T-cell (primary cell): ENCODE results near the gene MYRF. TPM values are rescaled to one million over a fixed set of nuclear protein-coding genes. Genes with fewer than 3 reads are reported as not detected.

Experiments
- ATAC-seq, 4 experiments: fragments of 200-7000 bp in 3 of 4; fragments of 150-1000 bp in 1 of 4; cut with Tn5 transposase; replicated peaks in 1 of 4; 1 replicate in 3 of 4; 2 replicates in 1 of 4; pipeline ENCODE4 v1.10.0; 2021; ENCODE audit warnings: moderate library complexity in 3 of 4, mild to moderate bottlenecking in 2 of 4, moderate number of reproducible peaks in 1 of 4
- CTCF ChIA-PET, 2 donors: fragments of 300-600 bp; sonication (Branson Sonifier 250); formaldehyde crosslinking; loops; one replicate each; lab custom pipeline; 2022; ENCODE audit warnings: antibody characterized with exemption in 2 of 2; lab: Charles Lee
- POLR2A ChIA-PET, 2 donors: fragments of 300-600 bp; sonication (Branson Sonifier 250); formaldehyde crosslinking; loops; one replicate each; lab custom pipeline; 2022; ENCODE audit warnings: antibody characterized with exemption in 2 of 2; lab: Charles Lee
- DNase-seq, 35 experiments: peaks; one replicate each; pipeline versions ENCODE4 v3.0.0 to v3.0.0-alpha.2; 2013 to 2023
- H3K27ac ChIP-seq: one replicate; pipeline ENCODE4 v1.5.1; 2013; ENCODE audit warnings: low read length
- H3K27me3 ChIP-seq, 2 experiments: replicated peaks in 1 of 2; 1 replicate in 1 of 2; 2 replicates in 1 of 2; pipeline versions ENCODE4 v1.6.1 to v1.7.0; 2013; ENCODE audit warnings: low read length in 1 of 2, mixed read lengths in 1 of 2; ENCODE audit not compliant: control insufficient read depth in 2 of 2, insufficient read depth in 2 of 2; ENCODE audit errors: extremely low read depth in 1 of 2
- H3K36me3 ChIP-seq, 2 donors: 1 replicate in 1 of 2; 2 replicates in 1 of 2; pipeline versions ENCODE4 v1.6.1 to v1.7.0; 2013; ENCODE audit warnings: low read length in 1 of 2; ENCODE audit not compliant: control insufficient read depth in 2 of 2, insufficient read depth in 1 of 2; ENCODE audit errors: extremely low read depth in 1 of 2
- H3K4me1 ChIP-seq, 2 experiments: 1 replicate in 1 of 2; 2 replicates in 1 of 2; pipeline versions ENCODE4 v1.6.1 to v1.7.0; 2013; ENCODE audit warnings: low read length in 2 of 2, mixed read lengths in 1 of 2; ENCODE audit not compliant: insufficient read depth in 2 of 2, control insufficient read depth in 1 of 2; ENCODE audit errors: extremely low read depth in 1 of 2
- H3K4me3 ChIP-seq, 2 donors: 1 replicate in 1 of 2; 2 replicates in 1 of 2; pipeline versions ENCODE4 v1.5.1 to v1.7.0; 2013; ENCODE audit warnings: mild to moderate bottlenecking in 2 of 2, low read length in 1 of 2, moderate library complexity in 1 of 2; ENCODE audit not compliant: control insufficient read depth in 1 of 2; ENCODE audit errors: extremely low read depth in 1 of 2
- H3K9me3 ChIP-seq: 2 replicates; pipeline ENCODE4 v1.7.0; 2013
- H3K27ac Mint-ChIP-seq, 2 donors: one replicate each; pipeline ENCODE4 v1.8.0; 2020 to 2021; ENCODE audit warnings: mild to moderate bottlenecking in 2 of 2, mixed read lengths in 2 of 2
- H3K27me3 Mint-ChIP-seq, 2 donors: one replicate each; pipeline ENCODE4 v1.8.0; 2021 to 2022; ENCODE audit warnings: mixed read lengths in 2 of 2
- H3K36me3 Mint-ChIP-seq: one replicate; pipeline ENCODE4 v1.8.0; 2021; ENCODE audit warnings: mixed read lengths
- H3K4me1 Mint-ChIP-seq, 3 donors: one replicate each; pipeline ENCODE4 v1.8.0; 2020 to 2022; ENCODE audit warnings: mixed read lengths in 3 of 3, mild to moderate bottlenecking in 1 of 3
- H3K4me3 Mint-ChIP-seq, 3 donors: one replicate each; pipeline ENCODE4 v1.8.0; 2020 to 2022; ENCODE audit warnings: mild to moderate bottlenecking in 3 of 3, mixed read lengths in 3 of 3, moderate library complexity in 3 of 3
- H3K9me3 Mint-ChIP-seq, 3 donors: one replicate each; pipeline ENCODE4 v1.8.0; 2020 to 2022; ENCODE audit warnings: mixed read lengths in 3 of 3
- WGBS: methylation state at CpG from one replicate; pipeline ENCODE4 v1.1.5; 2013; ENCODE audit warnings: missing lambda C conversion rate; ENCODE audit not compliant: insufficient coverage; 5-methylcytosine and 5-hydroxymethylcytosine counted together
- total RNA-seq, 35 experiments: library from RNA in 6 of 35; stranded (reverse) in 6 of 35; fragments of 120-200 nt in 1 of 35; gene quantifications; one replicate each; pipeline versions ENCODE4 v1.2.1 to v1.2.4 and lab custom pipeline; 2013 to 2026

The MYRF gene
- total RNA-seq, 5 donors from 2014 or later (not counting 1 experiment from before 2014, with no cell fraction given) = 0.95 to 4.9 (median 1.5) TPM

GRCh38 chr11:61709572-61709971 is 42.9 kb upstream of the MYRF start:
- no peak overlapping the region for H3K4me3 Mint-ChIP-seq
- no peaks in the 10 kb centered on the region for H3K9me3 ChIP-seq
- CTCF ChIA-PET = no interaction called here
- no peaks in the 10 kb centered on the region for H3K9me3 Mint-ChIP-seq
- H3K36me3 ChIP-seq = no peaks in the 10 kb centered on the region
- H3K4me1 ChIP-seq = no peaks in the 10 kb centered on the region
- H3K27me3 Mint-ChIP-seq = no peaks in the 10 kb centered on the region
- H3K27ac ChIP-seq = no peak overlapping the region
- POLR2A ChIA-PET = no interaction called here
- H3K36me3 Mint-ChIP-seq = no peaks in the 10 kb centered on the region
- peaks cover 0 to 16% of the 10 kb centered on the region in 2 experiments for H3K27me3 ChIP-seq
- 80% methylated on average over 1 of the region's 7 CpGs for WGBS
- H3K4me1 Mint-ChIP-seq = no peaks in the 10 kb centered on the region
- ATAC-seq (no peak), DNase-seq (no peak)
- H3K4me3 ChIP-seq = no peak overlapping the region
- no peak overlapping the region for H3K27ac Mint-ChIP-seq

DNA sequence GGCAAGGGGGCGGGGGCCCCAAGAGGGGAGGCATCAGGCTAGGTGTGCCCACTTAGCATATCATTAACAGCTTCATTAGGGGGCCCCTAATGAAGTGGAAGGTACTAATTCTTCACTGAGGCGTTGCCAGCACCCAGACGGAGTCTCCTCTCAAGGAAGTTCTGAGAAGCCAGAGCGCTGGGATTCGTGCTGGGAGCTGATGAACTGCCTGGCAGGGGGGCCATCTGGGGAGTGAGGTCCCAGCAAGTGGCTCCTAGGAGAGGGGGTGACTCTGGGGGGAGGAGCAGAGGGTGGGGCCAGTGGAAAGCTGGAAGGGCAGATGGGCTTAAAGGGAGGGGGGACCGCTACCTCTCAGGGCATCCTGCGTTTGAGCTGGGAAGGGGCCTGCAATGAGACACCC is 42.4 kb upstream of the MYRF start:
- no peaks in the 10 kb centered on the region for H3K27me3 Mint-ChIP-seq
- DNase-seq (no peak), ATAC-seq (no peak)
- no peaks in the 10 kb centered on the region for H3K9me3 Mint-ChIP-seq
- Histone ChIP-seq H3K27ac (no peak overlapping the region), H3K36me3 (no peaks in the 10 kb centered on the region), H3K4me3 (no peak overlapping the region), H3K4me1 (no peaks in the 10 kb centered on the region), H3K9me3 (no peaks in the 10 kb centered on the region), H3K27me3 (peaks cover 0 to 16% of the 10 kb centered on the region in 2 experiments)
- ChIA-PET CTCF (no interaction called here), POLR2A (no interaction called here)
- no peak overlapping the region for H3K27ac Mint-ChIP-seq
- no peak overlapping the region for H3K4me3 Mint-ChIP-seq
- no peaks in the 10 kb centered on the region for H3K4me1 Mint-ChIP-seq
- H3K36me3 Mint-ChIP-seq = no peaks in the 10 kb centered on the region
- WGBS = 84% methylated on average over 7 of the region's 7 CpGs

- no peak for ATAC-seq
- no peak for DNase-seq
- Histone ChIP-seq H3K27ac (no peak overlapping the region), H3K4me1 (no peaks in the 10 kb centered on the region), H3K9me3 (no peaks in the 10 kb centered on the region), H3K4me3 (no peak overlapping the region), H3K36me3 (no peaks in the 10 kb centered on the region), H3K27me3 (peaks cover 0 to 22% of the 10 kb centered on the region in 2 experiments)
- ChIA-PET POLR2A (no interaction called here), CTCF (no interaction called here)
- no peaks in the 10 kb centered on the region for H3K36me3 Mint-ChIP-seq
- no peak overlapping the region for H3K27ac Mint-ChIP-seq
- H3K27me3 Mint-ChIP-seq = peaks cover 0 to 1% of the 10 kb centered on the region in 2 donors
- 81% methylated on average over 6 of the region's 14 CpGs for WGBS
- no peaks in the 10 kb centered on the region for H3K4me1 Mint-ChIP-seq
- H3K9me3 Mint-ChIP-seq = no peaks in the 10 kb centered on the region
- H3K4me3 Mint-ChIP-seq = no peak overlapping the region
These were observed 41.4 kb upstream of the MYRF start for GRCh38 chr11:61711037-61711436.

GRCh38 chr11:61711498-61711897 is 40.9 kb upstream of the MYRF start:
- ChIA-PET POLR2A (no interaction called here), CTCF (no interaction called here)
- Histone ChIP-seq H3K27me3 (peaks cover 0 to 22% of the 10 kb centered on the region in 2 experiments), H3K4me1 (no peaks in the 10 kb centered on the region), H3K4me3 (no peak overlapping the region), H3K27ac (no peak overlapping the region), H3K9me3 (no peaks in the 10 kb centered on the region), H3K36me3 (no peaks in the 10 kb centered on the region)
- Mint-ChIP-seq H3K27ac (no peak overlapping the region), H3K4me1 (no peaks in the 10 kb centered on the region), H3K27me3 (peaks cover 0 to 6% of the 10 kb centered on the region in 2 donors), H3K4me3 (no peak overlapping the region), H3K9me3 (no peaks in the 10 kb centered on the region), H3K36me3 (no peaks in the 10 kb centered on the region)
- 95% methylated on average over 3 of the region's 6 CpGs for WGBS
- ATAC-seq (no peak), DNase-seq (no peak)

DNA sequence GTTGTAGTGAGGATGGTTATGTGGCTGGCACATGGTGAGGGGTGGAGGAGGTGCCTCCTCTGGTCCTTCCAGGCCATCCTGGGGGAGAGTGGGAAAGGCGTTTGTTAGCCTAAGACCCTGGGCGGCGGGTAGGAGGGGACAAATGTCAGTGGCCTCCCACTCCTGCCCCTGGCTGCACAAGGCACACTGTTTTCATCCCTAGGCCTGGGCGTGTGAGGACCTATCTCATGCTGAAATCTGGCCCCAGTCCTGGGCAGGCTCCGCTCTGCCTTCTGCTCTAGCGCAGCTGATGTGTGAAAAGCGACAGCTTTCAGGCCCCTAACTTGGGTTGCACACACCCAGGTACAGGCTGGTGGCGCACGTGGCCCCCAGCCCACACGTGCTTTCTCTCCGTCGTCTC is 40.1 kb upstream of the MYRF start:
- H3K27me3 ChIP-seq = peaks cover 0 to 19% of the 10 kb centered on the region in 2 experiments
- no peak for ATAC-seq
- POLR2A ChIA-PET = no interaction called here
- 89% methylated on average over 7 of the region's 12 CpGs for WGBS
- H3K36me3 ChIP-seq = no peaks in the 10 kb centered on the region
- no peak overlapping the region for H3K4me3 ChIP-seq
- no peaks in the 10 kb centered on the region for H3K4me1 Mint-ChIP-seq
- no peak for DNase-seq
- CTCF ChIA-PET = no interaction called here
- no peaks in the 10 kb centered on the region for H3K9me3 Mint-ChIP-seq
- H3K27ac ChIP-seq = no peak overlapping the region
- no peaks in the 10 kb centered on the region for H3K36me3 Mint-ChIP-seq
- no peaks in the 10 kb centered on the region for H3K9me3 ChIP-seq
- no peaks in the 10 kb centered on the region for H3K4me1 ChIP-seq
- H3K27ac Mint-ChIP-seq = no peak overlapping the region
- H3K27me3 Mint-ChIP-seq = peaks cover 0 to 6% of the 10 kb centered on the region in 2 donors
- no peak overlapping the region for H3K4me3 Mint-ChIP-seq

DNA sequence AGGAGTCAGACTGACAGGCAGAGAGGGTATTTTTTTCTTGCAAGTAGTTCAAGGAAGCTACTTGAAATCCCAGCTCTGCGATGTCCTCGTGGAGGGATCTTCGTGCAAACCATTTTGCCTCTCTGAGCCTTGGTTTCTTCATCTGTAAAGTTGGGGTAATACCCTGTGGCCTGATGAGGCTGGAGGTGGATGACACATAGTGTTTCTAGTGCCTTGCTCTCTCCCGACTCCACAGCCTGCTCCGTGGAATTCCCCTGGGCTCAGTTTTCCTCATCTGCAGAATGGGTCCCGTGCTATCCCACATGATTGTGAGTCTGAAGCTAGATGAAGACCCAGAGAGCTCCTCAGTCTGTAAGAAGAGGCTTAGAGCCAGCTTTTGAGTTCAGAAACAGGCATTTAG is 39.6 kb upstream of the MYRF start:
- Histone ChIP-seq H3K4me3 (no peak overlapping the region), H3K27ac (no peak overlapping the region), H3K27me3 (peaks cover 0 to 19% of the 10 kb centered on the region in 2 experiments), H3K9me3 (no peaks in the 10 kb centered on the region), H3K36me3 (no peaks in the 10 kb centered on the region), H3K4me1 (no peaks in the 10 kb centered on the region)
- no peak for DNase-seq
- H3K9me3 Mint-ChIP-seq = no peaks in the 10 kb centered on the region
- H3K36me3 Mint-ChIP-seq = no peaks in the 10 kb centered on the region
- POLR2A ChIA-PET = no interaction called here
- CTCF ChIA-PET = interaction anchor here in 1 of 2 donors (0.6 kb wide), 1 partner anchor 825 kb away, joined by 5 read pairs; no protein-coding TSS in a partner anchor
- no peak for ATAC-seq
- no peak overlapping the region for H3K4me3 Mint-ChIP-seq
- H3K27me3 Mint-ChIP-seq = peaks cover 0 to 6% of the 10 kb centered on the region in 2 donors
- H3K27ac Mint-ChIP-seq = no peak overlapping the region
- no peaks in the 10 kb centered on the region for H3K4me1 Mint-ChIP-seq
- 81% methylated on average over 6 of the region's 6 CpGs for WGBS

GRCh38 chr11:61713464-61713863 is 39.0 kb upstream of the MYRF start:
- H3K9me3 ChIP-seq = no peaks in the 10 kb centered on the region
- DNase-seq = no peak
- ChIA-PET CTCF (no interaction called here), POLR2A (no interaction called here)
- no peaks in the 10 kb centered on the region for H3K36me3 Mint-ChIP-seq
- H3K4me1 Mint-ChIP-seq = no peaks in the 10 kb centered on the region
- no peak overlapping the region for H3K27ac Mint-ChIP-seq
- no peaks in the 10 kb centered on the region for H3K4me1 ChIP-seq
- no peak overlapping the region for H3K27ac ChIP-seq
- no peak for ATAC-seq
- H3K27me3 ChIP-seq = peaks cover 0 to 22% of the 10 kb centered on the region in 2 experiments
- H3K4me3 Mint-ChIP-seq = no peak overlapping the region
- H3K27me3 Mint-ChIP-seq = peaks cover 0 to 6% of the 10 kb centered on the region in 2 donors
- no peaks in the 10 kb centered on the region for H3K36me3 ChIP-seq
- no peaks in the 10 kb centered on the region for H3K9me3 Mint-ChIP-seq
- no peak overlapping the region for H3K4me3 ChIP-seq
- 85% methylated on average over 8 of the region's 9 CpGs for WGBS
